ENCODE results near the gene C1orf226. TPM values are rescaled to one million over a fixed set of nuclear protein-coding genes. Genes with fewer than 3 reads are reported as not detected.

The C1orf226 gene
- total and polyA plus RNA-seq, 2 of the 8 experiments (the other 6 are each of a cell fraction or from before 2014, with no cell fraction given), result 8.2 to 18.8 TPM

GRCh38 chr1:162365284-162366020, 16.1 kb upstream of the C1orf226 start (continued):
- no peak for TF ChIP-seq RAD21 (IDR thresholded peaks at IDR 0.05 in 1 of 2, conservative IDR thresholded peaks at IDR 0.05 in 1 of 2; ENCODE audit: low read depth in 2 of 2, low read length in 2 of 2)
- no peak for TF ChIP-seq SRF (IDR thresholded peaks at IDR 0.05; ENCODE audit: low read depth, low read length)
- no peak for TF ChIP-seq POLR2A (IDR thresholded peaks at IDR 0.05; ENCODE audit: control extremely low read depth in 1 of 2, low read depth in 2 of 2, low read length in 2 of 2)
- TF ChIP-seq MAX (IDR thresholded peaks at IDR 0.05), result no peak
- TF ChIP-seq JUN (IDR thresholded peaks at IDR 0.05; ENCODE audit: low read depth, low read length), result no peak
- TF ChIP-seq SUZ12 (IDR thresholded peaks at IDR 0.05; ENCODE audit: low read length), result no peak
- TF ChIP-seq NANOG (IDR thresholded peaks at IDR 0.05; ENCODE audit: insufficient read depth, low read depth, low read length, poor library complexity, severe bottlenecking), result no peak

Measured in H1 (cell line).